ENCODE data around the gene JSRP1.

JSRP1 gene

GRCh38 chr19:2227415-2228156, 28.6 kb downstream of the JSRP1 start:
- peak overlapping the region; percentile 54 to 94 (median 77) for H3K4me2 ChIP-seq

GRCh38 chr19:2226840-2227360, 29.3 kb downstream of the JSRP1 start:
- H3K4me2 ChIP-seq = peak overlapping the region; percentile 44 to 94 (median 65); a peak in 20 of 22 replicates
- no peak overlapping the region for H3K4me3 ChIP-seq

More at GRCh38 chr19:2227415-2228156, 28.6 kb downstream of the JSRP1 start:
- Histone ChIP-seq H3K36me3 (peaks cover 72 to 87% (median 77%) of the 10 kb centered on the region in 11 experiments), H3K9ac (peak overlapping the region in 8 of 11 experiments; percentile 25 to 70 (median 50); a peak in 12 of 22 replicates), H4K20me1 (peaks cover 88 to 100% (median 97%) of the 10 kb centered on the region in 11 experiments), H3K4me3 (0 out of 20 replicates have a peak overlapping the region, but pooled peaks of 1 of the 10 experiments have one; percentile 34), H3K4me1 (peaks cover 39 to 100% (median 97%) of the 10 kb centered on the region in 10 experiments), H3K27ac (peak overlapping the region in 7 of 11 experiments; percentile 14 to 62 (median 48); a peak in 10 of 22 replicates), H3K27me3 (peaks cover 0 to 7% (median 0%) of the 10 kb centered on the region in 11 experiments; a peak in 1 of 22 replicates), H3K9me3 (replicated peaks in 1 of 11) (no peaks in the 10 kb centered on the region)
- TF ChIP-seq Cebpa-rat (IDR thresholded peaks at IDR 0.05) = no peak

GRCh38 chr19:2226051-2226839, 30.0 kb downstream of the JSRP1 start:
- Histone ChIP-seq H3K27ac (peak overlapping the region in 2 of 11 experiments; percentile 75 to 79; a peak in 3 of 22 replicates), H3K4me1 (peaks cover 50 to 100% (median 98%) of the 10 kb centered on the region in 10 experiments), H3K4me2 (peak overlapping the region in 7 of 11 experiments; percentile 56 to 94 (median 83); a peak in 12 of 22 replicates), H3K4me3 (no peak overlapping the region), H3K36me3 (peaks cover 67 to 84% (median 74%) of the 10 kb centered on the region in 11 experiments), H3K27me3 (peaks cover 0 to 12% (median 0%) of the 10 kb centered on the region in 11 experiments; a peak in 1 of 22 replicates), H4K20me1 (peaks cover 88 to 100% (median 97%) of the 10 kb centered on the region in 11 experiments), H3K9ac (peak overlapping the region in 6 of 11 experiments; percentile 3 to 74 (median 42); a peak in 6 of 22 replicates), H3K9me3 (replicated peaks in 1 of 11) (no peaks in the 10 kb centered on the region)
- TF ChIP-seq Cebpa-rat (IDR thresholded peaks at IDR 0.05) = no peak

More at GRCh38 chr19:2226840-2227360, 29.3 kb downstream of the JSRP1 start:
- no peak for TF ChIP-seq Cebpa-rat (IDR thresholded peaks at IDR 0.05)
- Histone ChIP-seq H3K36me3 (peaks cover 74 to 87% (median 77%) of the 10 kb centered on the region in 11 experiments), H4K20me1 (peaks cover 88 to 100% (median 97%) of the 10 kb centered on the region in 11 experiments), H3K27ac (peak overlapping the region in 2 of 11 experiments; percentile 28 to 62; a peak in 3 of 22 replicates), H3K9ac (peak overlapping the region in 1 of 11 experiments; percentile 27; a peak in 2 of 22 replicates), H3K27me3 (peaks cover 0 to 12% (median 0%) of the 10 kb centered on the region in 11 experiments; a peak in 1 of 22 replicates), H3K4me1 (peaks cover 45 to 100% (median 98%) of the 10 kb centered on the region in 10 experiments), H3K9me3 (replicated peaks in 1 of 11) (no peaks in the 10 kb centered on the region)

- peak overlapping the region in 7 of 11 experiments; percentile 81 to 94 (median 89); a peak in 14 of 22 replicates for H3K4me2 ChIP-seq
- no peaks in the 10 kb centered on the region for H3K9me3 ChIP-seq (replicated peaks in 1 of 11)
- no peak for TF ChIP-seq Cebpa-rat (IDR thresholded peaks at IDR 0.05)
- no peak overlapping the region for H3K4me3 ChIP-seq
- peaks cover 61 to 79% (median 68%) of the 10 kb centered on the region in 11 experiments for H3K36me3 ChIP-seq
- H3K27ac ChIP-seq = peak overlapping the region in 4 of 11 experiments; percentile 13 to 79 (median 74); a peak in 6 of 22 replicates
- H3K9ac ChIP-seq = peak overlapping the region in 6 of 11 experiments; percentile 3 to 74 (median 42); a peak in 8 of 22 replicates
- peaks cover 50 to 100% (median 98%) of the 10 kb centered on the region in 10 experiments for H3K4me1 ChIP-seq
- peaks cover 88 to 100% (median 97%) of the 10 kb centered on the region in 11 experiments for H4K20me1 ChIP-seq
- H3K27me3 ChIP-seq = peaks cover 0 to 12% (median 0%) of the 10 kb centered on the region in 11 experiments; a peak in 1 of 22 replicates
Observed at GRCh38 chr19:2225415-2226050, 30.7 kb downstream of the JSRP1 start.

- H3K27ac ChIP-seq = peak overlapping the region in 8 of 11 experiments; percentile 44 to 79 (median 68); a peak in 15 of 22 replicates
- peaks cover 57 to 100% (median 98%) of the 10 kb centered on the region in 10 experiments for H3K4me1 ChIP-seq
- H3K9ac ChIP-seq = peak overlapping the region in 8 of 11 experiments; percentile 22 to 74 (median 58); a peak in 13 of 22 replicates
- no peak overlapping the region; a peak in 1 of 20 replicates for H3K4me3 ChIP-seq
- H3K36me3 ChIP-seq = peaks cover 61 to 79% (median 68%) of the 10 kb centered on the region in 11 experiments
- no peak for TF ChIP-seq Cebpa-rat (IDR thresholded peaks at IDR 0.05)
- peaks cover 0 to 12% (median 0%) of the 10 kb centered on the region in 11 experiments; a peak in 1 of 22 replicates for H3K27me3 ChIP-seq
- H3K9me3 ChIP-seq (replicated peaks in 1 of 11) = no peaks in the 10 kb centered on the region
- peaks cover 88 to 100% (median 97%) of the 10 kb centered on the region in 11 experiments for H4K20me1 ChIP-seq
- peak overlapping the region in 10 of 11 experiments; percentile 46 to 94 (median 82); a peak in 18 of 22 replicates for H3K4me2 ChIP-seq
Observed at GRCh38 chr19:2224754-2225349, 31.4 kb downstream of the JSRP1 start.

GRCh38 chr19:2223959-2224358, 32.3 kb downstream of the JSRP1 start:
- TF ChIP-seq Cebpa-rat (IDR thresholded peaks at IDR 0.05) = no peak
- peak overlapping the region in 8 of 11 experiments; percentile 44 to 79 (median 70); a peak in 18 of 22 replicates for H3K27ac ChIP-seq
- H3K4me3 ChIP-seq = no peak overlapping the region
- no peaks in the 10 kb centered on the region for H3K9me3 ChIP-seq (replicated peaks in 1 of 11)
- H3K4me2 ChIP-seq = peak overlapping the region; percentile 46 to 94 (median 81)
- peaks cover 0 to 12% (median 0%) of the 10 kb centered on the region in 11 experiments; a peak in 1 of 22 replicates for H3K27me3 ChIP-seq
- H3K36me3 ChIP-seq = peaks cover 58 to 79% (median 68%) of the 10 kb centered on the region in 11 experiments
- H4K20me1 ChIP-seq = peaks cover 89 to 100% (median 97%) of the 10 kb centered on the region in 11 experiments
- H3K4me1 ChIP-seq = peaks cover 66 to 100% (median 99%) of the 10 kb centered on the region in 10 experiments
- H3K9ac ChIP-seq = peak overlapping the region in 8 of 11 experiments; percentile 22 to 74 (median 58); a peak in 14 of 22 replicates

- Histone ChIP-seq H3K4me2 (peak overlapping the region; percentile 80 to 94 (median 88)), H3K36me3 (peaks cover 53 to 78% (median 67%) of the 10 kb centered on the region in 11 experiments), H3K4me3 (0 out of 20 replicates have a peak overlapping the region, but pooled peaks of 1 of the 10 experiments have one; percentile 7), H3K9me3 (replicated peaks in 1 of 11) (no peaks in the 10 kb centered on the region), H4K20me1 (peaks cover 88 to 100% (median 96%) of the 10 kb centered on the region in 11 experiments), H3K27me3 (peaks cover 0 to 12% (median 0%) of the 10 kb centered on the region in 11 experiments; a peak in 1 of 22 replicates), H3K4me1 (peaks cover 65 to 100% (median 98%) of the 10 kb centered on the region in 10 experiments), H3K27ac (peak overlapping the region in 8 of 11 experiments; percentile 53 to 79 (median 70); a peak in 15 of 22 replicates), H3K9ac (peak overlapping the region in 8 of 11 experiments; percentile 36 to 74 (median 60); a peak in 14 of 22 replicates)
- TF ChIP-seq Cebpa-rat (IDR thresholded peaks at IDR 0.05) = no peak
Observed at GRCh38 chr19:2223391-2223790, 32.8 kb downstream of the JSRP1 start.
